IMR-90 (cell line): ENCODE measurements around the gene PCDHB12. TPM values are rescaled to one million over a fixed set of nuclear protein-coding genes. Genes with fewer than 3 reads are reported as not detected.

ENCODE experiments used
- ATAC-seq: fragments of 200-7000 bp; cut with Tn5 transposase; 2 replicates; pipeline ENCODE4 v1.9.1; 2020; ENCODE audit warnings: low read depth, mild to moderate bottlenecking, moderate library complexity
- BruUV-seq: library from RNA; stranded (reverse); fragments of 400-500 nt; replicated peaks from 2 replicates; lab custom pipeline; 2021; lab: Mats Ljungman, UMichigan
- CTCF ChIA-PET: fragments of 300-600 bp; formaldehyde crosslinking; extraction: SDS; loops from one replicate; lab custom pipeline; 2021; ENCODE audit warnings: antibody characterized with exemption; lab: Yijun Ruan, JAX
- POLR2A ChIA-PET: fragments of 300-600 bp; sonication (Branson Sonifier 250); formaldehyde crosslinking; loops from one replicate; lab custom pipeline; 2022; ENCODE audit warnings: antibody characterized with exemption; ENCODE audit not compliant: unreplicated experiment; lab: Charles Lee
- DNase-seq: peaks from one replicate; pipeline ENCODE4 v3.0.0; 2013
- H2AFZ ChIP-seq: replicated peaks from 2 replicates; pipeline ENCODE3; 2013; ENCODE audit warnings: low read length, mild to moderate bottlenecking; ENCODE audit not compliant: poor library complexity
- H2AK5ac ChIP-seq: 2 replicates; pipeline ENCODE4 v1.6.1; 2013; ENCODE audit warnings: low read depth, low read length, inconsistent platforms
- H2AK9ac ChIP-seq: replicated peaks from 2 replicates; pipeline ENCODE3; 2013; ENCODE audit warnings: mild to moderate bottlenecking, low read depth, low read length, moderate library complexity; ENCODE audit not compliant: poor library complexity
- H2BK120ac ChIP-seq: 2 replicates; pipeline ENCODE4 v1.6.1; 2013; ENCODE audit warnings: low read depth, low read length, inconsistent platforms
- H2BK15ac ChIP-seq: 3 replicates; pipeline ENCODE4 v1.6.1; 2013; ENCODE audit warnings: low read depth, low read length, inconsistent platforms
- H2BK20ac ChIP-seq: 2 replicates; pipeline ENCODE4 v1.6.1; 2013; ENCODE audit warnings: low read depth, mild to moderate bottlenecking, inconsistent platforms, low read length, moderate library complexity
- H2BK5ac ChIP-seq: 2 replicates; pipeline ENCODE4 v1.6.1; 2013; ENCODE audit warnings: mild to moderate bottlenecking, low read depth, low read length, inconsistent platforms; ENCODE audit not compliant: poor library complexity, severe bottlenecking
- H3K14ac ChIP-seq: replicated peaks from 2 replicates; pipeline ENCODE4 v1.6.1; 2013; ENCODE audit warnings: low read depth, low read length, inconsistent platforms
- H3K18ac ChIP-seq: 2 replicates; pipeline ENCODE4 v1.6.1; 2013; ENCODE audit warnings: low read depth, low read length, control low read depth
- H3K23ac ChIP-seq: 2 replicates; pipeline ENCODE4 v1.6.1; 2013; ENCODE audit warnings: low read depth, low read length, inconsistent platforms
- H3K27ac ChIP-seq: 2 replicates; pipeline ENCODE4 v1.5.1; 2013; ENCODE audit warnings: mild to moderate bottlenecking, control low read depth, low read length; ENCODE audit not compliant: insufficient read depth
- H3K27me3 ChIP-seq: 2 replicates; pipeline ENCODE4 v1.6.1; 2013; ENCODE audit warnings: low read length; ENCODE audit not compliant: control insufficient read depth, insufficient read depth
- H3K36me3 ChIP-seq: 2 replicates; pipeline ENCODE4 v1.6.1; 2013; ENCODE audit warnings: low read length, mixed read lengths; ENCODE audit not compliant: control insufficient read depth, insufficient read depth
- H3K4ac ChIP-seq: 2 replicates; pipeline ENCODE4 v1.6.1; 2013; ENCODE audit warnings: low read depth, low read length, inconsistent platforms
- H3K4me1 ChIP-seq: 2 replicates; pipeline ENCODE4 v1.6.1; 2013; ENCODE audit warnings: low read length, mixed read lengths; ENCODE audit not compliant: control insufficient read depth, insufficient read depth
- H3K4me2 ChIP-seq: 2 replicates; pipeline ENCODE4 v1.6.1; 2013; ENCODE audit warnings: low read depth, mild to moderate bottlenecking, control low read depth, low read length, moderate library complexity
- H3K4me3 ChIP-seq: 2 replicates; pipeline ENCODE4 v1.5.1; 2013; ENCODE audit warnings: low read depth, mild to moderate bottlenecking, control low read depth, low read length, moderate library complexity; ENCODE audit not compliant: insufficient read depth
- H3K56ac ChIP-seq: 2 replicates; pipeline ENCODE4 v1.6.1; 2013; ENCODE audit warnings: low read length, inconsistent platforms; ENCODE audit not compliant: insufficient read depth; ENCODE audit errors: extremely low read depth
- H3K79me1 ChIP-seq, 2 experiments: 2 replicates each; pipeline ENCODE4 v1.6.1; 2013; ENCODE audit warnings: low read length in 2 of 2, inconsistent platforms in 1 of 2, low read depth in 1 of 2
- H3K9ac ChIP-seq: 2 replicates; pipeline ENCODE4 v1.6.1; 2013; ENCODE audit warnings: low read depth, low read length, control low read depth
- H3K9me1 ChIP-seq: 2 replicates; pipeline ENCODE4 v1.6.1; 2013; ENCODE audit warnings: low read length, inconsistent platforms; ENCODE audit not compliant: insufficient read depth
- H3K9me3 ChIP-seq: 2 replicates; pipeline ENCODE4 v1.6.1; 2013; ENCODE audit warnings: low read length; ENCODE audit not compliant: control insufficient read depth, insufficient read depth
- H4K20me1 ChIP-seq: 2 replicates; pipeline ENCODE4 v1.6.1; 2013; ENCODE audit warnings: low read length, inconsistent platforms; ENCODE audit not compliant: insufficient read depth
- H4K5ac ChIP-seq: 2 replicates; pipeline ENCODE4 v1.6.1; 2013; ENCODE audit warnings: mild to moderate bottlenecking, low read depth, low read length, control low read depth
- H4K8ac ChIP-seq, 2 experiments: 2 replicates each; pipeline ENCODE4 v1.6.1; 2013; ENCODE audit warnings: low read depth in 2 of 2, low read length in 2 of 2, control low read depth in 1 of 2, inconsistent platforms in 1 of 2
- H4K91ac ChIP-seq: 2 replicates; pipeline ENCODE4 v1.6.1; 2013; ENCODE audit warnings: low read depth, low read length, inconsistent platforms; ENCODE audit not compliant: insufficient read depth
- MAFK ChIP-seq: IDR thresholded peaks from 2 replicates; pipeline ENCODE4 v1.6.1; 2012; ENCODE audit warnings: low read depth, low read length, improper control_type of control experiment
- MXI1 ChIP-seq: IDR thresholded peaks from 2 replicates; pipeline ENCODE4 v1.6.1; 2012; ENCODE audit warnings: low read depth, mild to moderate bottlenecking, low read length, moderate library complexity, borderline replicate concordance
- NFE2L2 ChIP-seq: fragments of 150-350 bp; IDR thresholded peaks from 2 replicates; pipeline ENCODE4 v1.6.1; 2016; ENCODE audit warnings: low read depth, mild to moderate bottlenecking, low read length
- WGBS, 2 experiments: methylation state at CpG; one replicate each; pipeline versions ENCODE4 v1.1.5 to v1.1.7; 2013; ENCODE audit warnings: missing lambda C conversion rate in 2 of 2; ENCODE audit not compliant: insufficient read length in 1 of 2; ENCODE audit errors: extremely low coverage in 2 of 2; 5-methylcytosine and 5-hydroxymethylcytosine counted together
- dilution Hi-C: fragments of 300-500 bp; cut with HindIII; formaldehyde crosslinking; loops from one replicate; pipeline ENCODE4 v1.14.3; 2018; ENCODE audit warnings: low sequenced_read_pairs; ENCODE audit not compliant: unreplicated experiment
- in situ Hi-C: fragments of 300-500 bp; cut with MboI; formaldehyde crosslinking; loops from 3 replicates; pipeline ENCODE4 v1.14.3; 2019; ENCODE audit warnings: low sequenced_read_pairs, inconsistent platforms, mixed read lengths
- intact Hi-C: fragments of 100-400 bp; cut with micrococcal nuclease; formaldehyde crosslinking; loops from 2 replicates; pipeline ENCODE4 v1.10.0; 2022
- polyA plus RNA-seq, 3 experiments: library from polyadenylated mRNA; depleted of rRNA; stranded (reverse); fragments of >200 nt; gene quantifications; 2 replicates each; pipeline ENCODE4 v1.2.3, GENCODE V29; 2012; ENCODE audit warnings: low replicate concordance in 1 of 3
- total RNA-seq: library from RNA; depleted of rRNA; stranded (reverse); fragments of >200 nt; gene quantifications from 2 replicates; pipeline ENCODE4 v1.2.3, GENCODE V29; 2012

The PCDHB12 gene
- total and polyA plus RNA-seq, 2 of the 4 experiments (the other 2 are of a cell fraction) = 0.09 to 0.18 TPM

GRCh38 chr5:141180313-141180712 lies 28.2 kb upstream of the PCDHB12 start:
- ATAC-seq = no peak
- in situ Hi-C loops = no loop called here
- Histone ChIP-seq H2BK5ac (no peak overlapping the region), H3K79me1 (no peaks in the 10 kb centered on the region), H3K9ac (no peak overlapping the region), H3K9me1 (no peaks in the 10 kb centered on the region), H2AK9ac (no peak overlapping the region), H3K4me2 (no peak overlapping the region), H4K91ac (no peak overlapping the region), H3K27ac (no peak overlapping the region), H2AK5ac (no peak overlapping the region), H2BK15ac (no peak overlapping the region), H4K8ac (no peak overlapping the region), H2BK120ac (no peak overlapping the region), H3K4me3 (no peak overlapping the region), H2BK20ac (no peak overlapping the region), H3K14ac (no peak overlapping the region), H3K36me3 (no peaks in the 10 kb centered on the region), H4K20me1 (no peaks in the 10 kb centered on the region), H3K27me3 (no peaks in the 10 kb centered on the region), H4K5ac (no peak overlapping the region), H3K4me1 (no peaks in the 10 kb centered on the region), H3K9me3 (peaks cover 23% of the 10 kb centered on the region; the same call in 1 of the 2 replicates), H3K56ac (no peak overlapping the region), H2AFZ (no peak overlapping the region), H3K23ac (no peak overlapping the region), H3K18ac (no peak overlapping the region), H3K4ac (no peak overlapping the region)
- CTCF ChIA-PET = no interaction called here
- WGBS, 2 experiments = no CpG with 5 or more reads among the region's 1 CpG
- POLR2A ChIA-PET = no interaction called here
- intact Hi-C loops = no loop called here
- DNase-seq = no peak
- dilution Hi-C loops = no loop called here
- no TSS peak for BruUV-seq
- TF ChIP-seq MXI1 (no peak), MAFK (peak; percentile 29; the same call in 1 of the 2 replicates), NFE2L2 (no peak)
